ENCODE results near the gene DCC.

DCC gene

DNA sequence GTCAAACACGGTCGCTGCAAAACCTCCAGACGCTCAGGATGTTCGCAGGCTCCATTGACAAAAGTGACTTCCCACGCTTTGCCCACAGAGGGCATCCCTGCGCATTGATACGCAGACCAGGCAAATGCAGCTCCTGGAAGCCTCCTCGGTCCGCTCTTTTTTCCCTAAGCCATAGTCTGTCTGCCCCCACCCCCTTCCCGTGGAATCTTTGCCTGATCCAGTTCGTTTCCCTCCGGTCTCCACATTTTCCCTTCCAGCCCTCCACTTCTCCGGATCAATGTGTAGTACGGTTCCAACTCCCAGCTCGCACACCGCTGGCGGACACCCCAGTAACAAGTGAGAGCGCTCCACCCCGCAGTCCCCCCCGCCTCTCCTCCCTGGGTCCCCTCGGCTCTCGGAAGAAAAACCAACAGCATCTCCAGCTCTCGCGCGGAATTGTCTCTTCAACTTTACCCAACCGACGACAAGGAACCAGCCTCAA is at the start of gene DCC:
DCC (plus strand) TSS at position 307 of the 481 bp plus-strand sequence. CDS start 591 bp downstream, outside the sequence.
- DNase-seq: no peak

GRCh38 chr18:52310651-52311050 is 29.3 kb upstream of the DCC start:
- DNase-seq: no peak

- no peak for DNase-seq
These were observed 28.7 kb upstream of the DCC start for GRCh38 chr18:52311331-52311730.

- DNase-seq: no peak
These were observed 27.7 kb upstream of the DCC start for GRCh38 chr18:52312346-52312745.

DNA sequence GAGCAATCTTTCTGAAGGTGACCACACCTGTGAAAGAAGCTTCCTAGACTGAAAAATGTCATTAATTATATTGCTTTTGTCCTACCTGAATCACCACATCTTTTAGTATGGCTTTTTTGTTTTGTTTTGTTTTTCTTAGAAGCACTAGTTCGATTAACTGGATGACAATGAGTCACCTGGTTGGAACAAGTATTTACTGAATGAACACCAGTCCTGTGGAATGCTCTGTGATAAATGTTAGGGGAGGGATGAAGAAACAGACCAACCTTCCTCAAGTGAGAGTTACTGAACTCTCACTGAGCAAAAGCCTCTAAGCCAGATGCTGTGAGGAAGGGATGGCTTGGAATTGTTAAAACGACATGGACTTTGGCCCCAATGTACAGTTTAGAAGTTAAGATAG is 26.8 kb upstream of the DCC start:
- no peak for DNase-seq

DNA sequence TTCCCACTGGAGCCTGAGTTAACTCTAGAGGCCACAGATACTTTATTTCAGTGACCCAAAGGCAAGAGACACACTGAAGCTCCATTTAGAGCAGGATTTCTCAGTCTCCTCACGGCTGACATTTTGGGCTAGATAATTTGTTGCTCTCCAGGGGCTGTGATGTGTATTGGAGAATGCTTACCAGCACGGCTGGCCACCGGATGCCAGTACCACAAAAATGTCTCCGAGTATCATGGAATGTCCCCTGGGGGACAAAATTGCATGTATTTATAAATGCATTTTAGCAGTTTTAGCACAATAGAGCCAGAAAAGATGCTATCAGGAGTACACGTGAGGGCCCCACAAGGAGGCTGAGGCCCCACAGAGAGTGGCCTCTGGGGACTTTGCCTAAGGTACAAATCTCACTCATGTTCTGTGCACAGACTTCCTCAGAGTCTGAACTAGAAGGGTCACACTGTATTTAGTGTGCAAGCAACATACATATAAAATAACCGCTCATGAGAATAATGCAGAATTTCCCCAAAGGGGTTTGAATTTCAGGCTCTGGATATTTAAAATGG is 20.5 kb upstream of the DCC start:
- DNase-seq: no peak

- DNase-seq: no peak
These were observed 17.7 kb upstream of the DCC start for GRCh38 chr18:52322307-52322706.

DNA sequence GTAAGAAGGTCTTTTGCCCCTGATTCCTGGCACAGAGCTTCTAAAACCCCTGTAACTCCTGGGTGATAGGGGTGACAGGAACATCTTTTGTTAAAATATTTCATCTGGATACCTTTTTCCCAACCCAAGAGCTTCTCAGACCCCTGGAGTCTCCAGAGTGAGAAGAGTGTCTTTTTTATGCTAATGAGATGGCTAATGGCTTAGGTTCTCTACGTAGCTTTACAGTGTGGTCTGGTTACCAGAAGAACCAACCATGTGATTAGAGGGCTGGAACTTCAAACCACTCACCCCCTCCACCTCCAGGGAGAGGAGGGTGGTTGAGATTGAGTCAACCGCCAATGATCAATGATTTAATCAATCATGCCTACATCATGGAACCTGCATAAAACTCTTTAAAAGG is 16.2 kb upstream of the DCC start:
- no peak for DNase-seq

DNA sequence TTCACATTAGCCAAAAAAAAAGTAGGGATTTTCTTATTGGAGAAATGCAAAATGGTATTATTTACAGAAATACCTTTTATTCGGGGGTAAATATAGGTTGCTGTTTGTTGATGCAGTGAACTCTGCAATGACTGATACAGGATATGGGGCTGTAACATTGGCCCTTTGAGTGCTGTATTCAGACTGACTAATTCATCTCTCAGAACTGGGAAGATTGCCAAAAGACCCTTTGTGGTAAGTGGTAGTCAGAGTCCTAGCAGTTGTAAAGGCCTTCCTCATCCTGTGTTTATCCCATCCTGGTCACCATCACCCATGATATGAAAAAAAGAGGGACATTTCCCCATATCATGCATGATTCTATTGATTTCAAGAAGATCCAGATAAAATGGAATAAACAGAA is 14.0 kb upstream of the DCC start:
- no peak for DNase-seq

DNA sequence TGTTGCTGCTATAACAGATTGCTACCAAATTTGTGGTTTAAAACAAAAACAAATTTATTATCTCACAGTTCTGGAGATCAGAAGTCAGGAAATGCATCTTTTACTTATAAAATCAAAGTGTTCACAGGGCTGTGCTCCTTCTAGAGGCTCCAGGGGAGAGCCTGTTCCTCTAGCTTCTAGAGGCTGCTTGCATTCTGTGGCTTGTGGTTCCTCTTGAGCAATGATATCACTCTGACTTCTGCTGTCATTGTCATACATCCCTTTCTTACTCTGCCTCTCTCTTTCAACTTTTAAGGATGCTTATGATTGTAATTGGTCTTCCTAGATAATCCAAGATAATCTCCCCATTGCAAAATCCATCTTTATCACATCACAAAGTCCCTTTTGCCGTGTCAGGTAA is 6.1 kb upstream of the DCC start:
- DNase-seq: no peak

GRCh38 chr18:52334307-52334706 is 5.7 kb upstream of the DCC start:
- no peak for DNase-seq

DNA sequence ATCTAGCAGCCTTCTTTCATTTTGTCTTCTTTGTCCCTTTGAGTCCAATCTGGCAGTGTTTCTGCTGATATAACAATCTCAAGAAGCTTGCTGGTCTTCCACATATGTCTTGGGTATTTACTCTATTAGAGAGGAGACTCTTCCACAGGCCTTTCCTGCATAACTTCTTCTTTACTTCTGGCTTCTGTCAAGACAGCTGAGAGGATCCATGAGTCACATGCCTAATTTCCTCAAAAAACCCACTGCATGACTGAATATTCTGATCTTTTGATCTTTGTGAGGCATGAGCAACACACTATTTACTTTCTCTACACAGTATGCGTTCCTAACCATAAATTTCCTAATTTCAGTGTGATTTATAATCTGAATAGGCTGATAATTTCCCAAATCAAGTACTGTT is 5.1 kb upstream of the DCC start:
- no peak for DNase-seq

GRCh38 chr18:52337276-52337675 is 2.7 kb upstream of the DCC start:
- no peak for DNase-seq

- no peak for DNase-seq
These were observed 557 bp downstream of the DCC start for GRCh38 chr18:52340406-52341102.

GRCh38 chr18:52341103-52341432 is 1.1 kb downstream of the DCC start:
- DNase-seq: no peak

- DNase-seq: no peak
These were observed 1.8 kb downstream of the DCC start for GRCh38 chr18:52341608-52342381.

GRCh38 chr18:52342456-52342855 is 2.5 kb downstream of the DCC start:
- DNase-seq: no peak

- no peak for DNase-seq
These were observed 3.1 kb downstream of the DCC start for GRCh38 chr18:52343138-52343537.

GRCh38 chr18:52343731-52344340 is 3.8 kb downstream of the DCC start:
- DNase-seq: no peak

DNA sequence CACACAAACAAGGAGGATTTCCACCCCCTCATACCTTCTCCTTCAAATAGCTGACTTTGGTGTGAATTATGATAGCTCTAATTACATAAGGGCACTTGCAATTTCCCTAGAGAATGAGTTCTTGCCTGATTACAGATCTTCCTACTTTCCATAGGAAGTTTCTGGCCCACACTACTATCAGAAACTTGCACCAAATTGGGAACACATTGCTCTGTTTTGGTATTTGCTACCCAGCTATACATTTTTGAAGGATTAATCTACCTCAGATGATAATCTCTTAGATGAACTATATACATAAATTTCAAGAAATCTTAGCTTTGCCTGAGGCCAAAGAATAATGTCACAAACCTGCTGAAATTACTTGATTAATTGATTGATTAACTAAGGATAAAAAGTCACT is 4.9 kb downstream of the DCC start:
- no peak for DNase-seq

DNA sequence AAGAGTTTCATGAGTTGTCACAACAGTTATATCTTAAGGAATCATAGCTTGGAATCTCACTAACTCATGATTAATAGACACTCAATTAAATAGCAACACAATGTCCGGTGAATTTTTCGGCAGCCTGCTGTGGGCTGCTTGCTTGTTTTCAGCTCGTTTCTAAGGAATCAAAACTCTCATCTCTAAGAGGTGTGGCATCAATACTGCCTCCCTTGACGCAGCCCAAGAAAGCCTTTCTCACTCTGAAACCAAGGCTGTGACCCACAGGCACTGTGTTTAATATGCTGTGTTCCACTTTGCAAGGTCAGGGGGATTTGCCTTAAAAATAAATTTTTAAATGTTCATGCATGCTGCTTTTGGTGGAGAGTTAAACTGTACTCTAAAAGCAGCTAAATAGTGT is 5.4 kb downstream of the DCC start:
- no peak for DNase-seq

GRCh38 chr18:52348209-52348608 is 8.2 kb downstream of the DCC start:
- no peak for DNase-seq

- no peak for DNase-seq
These were observed 9.5 kb downstream of the DCC start for GRCh38 chr18:52349498-52349897.

- no peak for DNase-seq
These were observed 12.9 kb downstream of the DCC start for GRCh38 chr18:52352920-52353319.

Measured in activated T-cell treated with anti-CD3 and anti-CD28 coated beads for 4 hours (primary cell).